Smooth muscle cell (in vitro differentiated cells): ENCODE measurements around the gene MAF. TPM values are rescaled to one million over a fixed set of nuclear protein-coding genes. Genes with fewer than 3 reads are reported as not detected.

ENCODE experiments used
- DNase-seq: peaks from one replicate; lab custom pipeline; 2025; ENCODE audit not compliant: unreplicated experiment; lab: John Stamatoyannopoulos, UW
- H2AFZ ChIP-seq: fragments of 200-600 bp; sonication (generic); 2 replicates; pipeline ENCODE4 v1.6.0; 2016; ENCODE audit warnings: antibody characterized with exemption, low read depth, mild to moderate bottlenecking
- H3F3A ChIP-seq: fragments of 200-600 bp; sonication (generic); 2 replicates; pipeline ENCODE4 v1.6.0; 2017; ENCODE audit warnings: antibody characterized with exemption, low read depth
- H3K27ac ChIP-seq: fragments of 200-600 bp; sonication (generic); 2 replicates; pipeline ENCODE4 v1.5.1; 2016; ENCODE audit warnings: low read depth, mild to moderate bottlenecking
- H3K27me3 ChIP-seq: fragments of 200-600 bp; sonication (generic); 2 replicates; pipeline ENCODE4 v1.6.1; 2016; ENCODE audit warnings: low read depth, mild to moderate bottlenecking
- H3K36me3 ChIP-seq: fragments of 200-600 bp; sonication (generic); 2 replicates; pipeline ENCODE4 v1.5.1; 2016; ENCODE audit warnings: low read depth
- H3K4me1 ChIP-seq: fragments of 200-600 bp; sonication (generic); 2 replicates; pipeline ENCODE4 v1.5.1; 2016; ENCODE audit warnings: low read depth
- H3K4me2 ChIP-seq: fragments of 200-600 bp; sonication (generic); 2 replicates; pipeline ENCODE4 v1.6.0; 2016; ENCODE audit warnings: mild to moderate bottlenecking
- H3K4me3 ChIP-seq: fragments of 200-600 bp; sonication (generic); 2 replicates; pipeline ENCODE4 v1.5.1; 2016; ENCODE audit warnings: mild to moderate bottlenecking
- H3K79me2 ChIP-seq: fragments of 200-600 bp; sonication (generic); 2 replicates; pipeline ENCODE4 v1.6.0; 2016; ENCODE audit warnings: low read depth, mild to moderate bottlenecking
- H3K9ac ChIP-seq: fragments of 200-600 bp; sonication (generic); 2 replicates; pipeline ENCODE4 v1.6.0; 2016; ENCODE audit warnings: low read depth
- H3K9me3 ChIP-seq: fragments of 200-600 bp; sonication (generic); replicated peaks from 2 replicates; pipeline ENCODE4 v1.5.1; 2016; ENCODE audit warnings: low read depth
- H4K20me1 ChIP-seq: fragments of 200-600 bp; sonication (generic); 2 replicates; pipeline ENCODE4 v1.6.0; 2016; ENCODE audit warnings: low read depth
- CTCF ChIP-seq: fragments of 200-600 bp; sonication (generic); IDR thresholded peaks from 2 replicates; pipeline ENCODE4 v1.5.1; 2017; ENCODE audit warnings: borderline replicate concordance, mild to moderate bottlenecking, antibody characterized with exemption; ENCODE audit not compliant: insufficient read depth, poor library complexity, severe bottlenecking
- WGBS: methylation state at CpG from one replicate; pipeline ENCODE4 v1.1.7; 2016; ENCODE audit warnings: low lambda C conversion rate; 5-methylcytosine and 5-hydroxymethylcytosine counted together
- polyA plus RNA-seq: library from polyadenylated mRNA; unstranded; fragments of >200 nt; fragmentation: Nextera tagmentation; extraction: Ambion mirVana; gene quantifications from 2 replicates; pipeline ENCODE4 v1.2.1, GENCODE V29; 2016
- total RNA-seq: library from RNA; depleted of rRNA; stranded (reverse); fragments of >200 nt; gene quantifications from 2 replicates; pipeline ENCODE4 v1.2.3, GENCODE V29; 2014

MAF gene
- total and polyA plus RNA-seq, 2 experiments from 2014 or later: 19.1 to 54.9 TPM

DNA sequence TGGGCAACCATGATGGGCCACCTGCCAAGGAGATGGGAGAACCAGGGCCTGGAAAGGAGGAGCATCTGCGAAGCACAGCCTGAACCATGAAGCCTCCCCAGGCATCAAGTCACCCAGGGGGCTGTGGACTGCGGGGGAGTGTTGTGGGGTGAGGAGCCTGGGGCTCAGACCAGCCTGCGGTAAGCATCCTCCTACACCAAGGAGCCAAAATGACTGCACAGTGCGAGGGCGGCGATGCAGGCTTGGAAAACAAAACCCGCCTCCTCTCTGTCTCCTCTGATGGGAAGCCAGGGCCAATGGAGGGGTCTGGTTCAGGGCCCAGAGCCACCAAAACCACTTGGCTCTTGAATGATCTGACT, 18.1 kb upstream of the MAF start:
- no peak overlapping the region for H3K4me3 ChIP-seq

DNA sequence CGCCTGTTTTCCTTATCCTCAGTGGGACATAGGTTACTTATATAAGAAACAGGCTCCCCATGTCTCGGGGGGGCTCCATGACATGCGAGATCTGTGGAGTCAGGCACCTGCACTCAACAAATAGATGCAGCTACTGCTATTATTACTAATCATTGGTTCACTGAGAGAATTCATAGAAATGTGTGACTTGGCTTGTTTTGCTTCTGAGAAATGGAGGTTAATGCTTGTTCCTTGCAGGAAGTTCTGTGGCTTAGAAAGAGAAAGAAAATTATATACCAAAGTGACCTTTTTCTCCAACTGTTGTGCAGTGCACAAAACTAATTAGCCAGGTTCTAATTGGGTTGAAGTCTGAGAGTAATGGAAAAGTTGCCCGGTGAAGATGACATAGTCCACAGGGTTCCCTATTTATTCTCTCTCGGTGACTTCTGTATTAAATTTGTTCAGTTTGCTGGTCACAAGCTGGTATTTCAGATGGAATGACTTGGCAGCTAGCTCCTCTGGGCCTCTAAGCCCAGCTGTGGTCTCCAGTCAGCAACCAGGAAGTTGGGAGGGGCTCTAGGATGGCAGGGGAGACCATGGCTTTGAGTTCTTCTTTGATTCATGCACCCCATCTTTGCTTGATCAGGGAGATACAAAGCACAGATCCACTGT, 17.6 kb upstream of the MAF start:
- Histone ChIP-seq H3K36me3 (no peaks in the 10 kb centered on the region), H3K4me2 (no peak overlapping the region), H3K4me3 (no peak overlapping the region), H3K27ac (no peak overlapping the region), H3K9me3 (no peaks in the 10 kb centered on the region), H3F3A (no peaks in the 10 kb centered on the region), H3K4me1 (no peaks in the 10 kb centered on the region), H2AFZ (no peak overlapping the region), H3K9ac (no peak overlapping the region), H3K79me2 (no peaks in the 10 kb centered on the region), H4K20me1 (no peaks in the 10 kb centered on the region), H3K27me3 (peaks cover 8% of the 10 kb centered on the region)
- TF ChIP-seq CTCF: no peak
- 96% methylated on average over 5 of the region's 5 CpGs for WGBS
- DNase-seq: no peak

More for the DNA sequence above, 18.1 kb upstream of the MAF start:
- no peaks in the 10 kb centered on the region for H3K9me3 ChIP-seq
- no peaks in the 10 kb centered on the region for H3K79me2 ChIP-seq
- WGBS: 84% methylated on average over 7 of the region's 7 CpGs
- no peak for TF ChIP-seq CTCF
- H3F3A ChIP-seq: no peaks in the 10 kb centered on the region
- no peaks in the 10 kb centered on the region for H4K20me1 ChIP-seq
- H3K27ac ChIP-seq: no peak overlapping the region
- no peak overlapping the region for H3K4me2 ChIP-seq
- H3K27me3 ChIP-seq: peaks cover 12% of the 10 kb centered on the region
- H2AFZ ChIP-seq: no peak overlapping the region
- H3K9ac ChIP-seq: no peak overlapping the region
- no peaks in the 10 kb centered on the region for H3K36me3 ChIP-seq
- H3K4me1 ChIP-seq: no peaks in the 10 kb centered on the region
- DNase-seq: no peak

DNA sequence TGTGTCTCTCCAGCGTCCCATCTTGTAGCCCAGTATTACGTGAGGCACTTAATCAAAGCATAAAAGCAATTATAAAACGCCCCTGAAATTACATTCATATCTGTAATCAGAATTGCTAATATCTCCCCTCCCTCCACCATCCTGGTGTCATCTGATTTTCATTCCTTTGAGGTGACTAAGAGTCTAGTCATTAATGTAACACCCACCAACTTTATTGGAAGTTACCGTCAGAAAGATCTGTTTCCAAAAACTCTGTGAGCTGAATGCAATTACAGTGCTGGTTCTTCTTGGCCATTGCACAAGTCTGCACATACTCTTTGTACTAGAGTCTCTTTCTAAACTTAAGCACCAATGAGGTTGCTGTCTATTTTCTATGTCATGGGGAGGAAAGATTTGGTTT, 12.5 kb upstream of the MAF start:
- Histone ChIP-seq H3K4me2 (no peak overlapping the region), H3F3A (no peaks in the 10 kb centered on the region), H3K27me3 (no peaks in the 10 kb centered on the region), H3K79me2 (no peaks in the 10 kb centered on the region), H3K27ac (no peak overlapping the region), H3K4me3 (no peak overlapping the region), H3K9me3 (no peaks in the 10 kb centered on the region), H3K9ac (no peak overlapping the region), H3K36me3 (no peaks in the 10 kb centered on the region), H3K4me1 (no peaks in the 10 kb centered on the region), H4K20me1 (no peaks in the 10 kb centered on the region), H2AFZ (no peak overlapping the region)
- no peak for TF ChIP-seq CTCF
- no peak for DNase-seq
- whole genome bisulfite sequencing: 66% methylated on average over 4 of the region's 4 CpGs

DNA sequence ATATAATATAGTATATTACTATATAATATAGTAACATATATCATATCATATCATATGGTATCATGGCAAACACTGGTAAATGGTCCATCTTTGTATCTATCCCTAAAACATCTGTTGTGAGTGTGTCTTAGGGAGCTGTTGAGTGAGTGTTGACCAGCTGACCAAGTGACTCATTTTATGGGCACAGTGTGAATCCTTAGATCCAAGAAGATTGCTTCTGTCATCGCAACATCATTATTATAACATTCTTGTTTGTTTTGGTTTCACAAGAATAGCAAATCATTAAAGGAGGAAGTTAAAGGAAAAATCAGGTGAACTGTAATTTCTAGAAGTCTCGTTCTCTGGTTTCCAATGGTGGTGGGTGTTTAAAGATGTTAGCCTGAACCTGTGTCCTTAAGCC, 11.7 kb upstream of the MAF start:
- TF ChIP-seq CTCF: no peak

More for the DNA sequence above, 11.7 kb upstream of the MAF start:
- H3K36me3 ChIP-seq: no peaks in the 10 kb centered on the region
- no peaks in the 10 kb centered on the region for H4K20me1 ChIP-seq
- no peaks in the 10 kb centered on the region for H3K27me3 ChIP-seq
- no peak overlapping the region for H2AFZ ChIP-seq
- H3K9me3 ChIP-seq: no peaks in the 10 kb centered on the region
- H3K9ac ChIP-seq: no peak overlapping the region
- no peak for DNase-seq
- H3K4me2 ChIP-seq: no peak overlapping the region
- WGBS: 84% methylated on average over 2 of the region's 2 CpGs
- no peak overlapping the region for H3K27ac ChIP-seq
- H3K79me2 ChIP-seq: no peaks in the 10 kb centered on the region
- H3K4me1 ChIP-seq: no peaks in the 10 kb centered on the region
- no peaks in the 10 kb centered on the region for H3F3A ChIP-seq
- no peak overlapping the region for H3K4me3 ChIP-seq
